HG02884 (cell line): ENCODE data around the gene RAD51B.
"Not testable (repeated sequence)": the region's sequence is repeated elsewhere in the genome, so short reads cannot be mapped to it uniquely, and the experiment has no call there.

Source experiments
- ATAC-seq: cut with Tn5 transposase; IDR thresholded peaks from one replicate; pipeline ENCODE4 v1.9.1; 2021; ENCODE audit warnings: mild to moderate bottlenecking, moderate library complexity; ENCODE audit not compliant: unreplicated experiment

The RAD51B gene

DNA sequence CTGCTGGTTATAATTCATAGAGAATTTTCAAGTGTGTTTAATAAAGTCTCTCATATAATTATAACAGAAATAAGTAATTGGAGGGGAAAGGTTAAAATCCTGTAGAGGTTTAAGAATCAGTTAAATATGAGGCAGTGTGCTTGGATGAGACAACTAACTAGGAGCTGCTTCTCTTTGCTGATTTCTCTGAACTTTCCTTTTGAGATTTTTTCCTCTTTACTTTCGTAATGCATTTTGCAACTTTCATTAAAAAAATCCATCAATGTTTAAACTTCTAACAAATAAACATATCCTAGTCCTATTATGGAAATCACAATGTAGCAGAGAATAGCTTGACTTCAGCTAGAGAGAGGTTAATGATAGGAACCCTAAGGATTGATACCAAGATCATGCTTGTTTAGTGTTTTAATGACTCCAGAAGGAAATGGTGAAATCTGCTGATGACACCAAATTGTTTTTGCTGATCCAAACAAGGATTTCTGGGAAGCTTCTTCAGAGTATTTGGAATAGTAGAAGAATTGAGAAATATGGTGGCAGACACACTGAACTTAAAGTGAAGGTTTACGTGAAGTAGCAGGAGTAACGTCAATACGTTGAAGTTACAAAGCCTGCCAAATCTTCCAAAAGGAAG lies 122.6 kb downstream of the RAD51B start:
- ATAC-seq = no peak

DNA sequence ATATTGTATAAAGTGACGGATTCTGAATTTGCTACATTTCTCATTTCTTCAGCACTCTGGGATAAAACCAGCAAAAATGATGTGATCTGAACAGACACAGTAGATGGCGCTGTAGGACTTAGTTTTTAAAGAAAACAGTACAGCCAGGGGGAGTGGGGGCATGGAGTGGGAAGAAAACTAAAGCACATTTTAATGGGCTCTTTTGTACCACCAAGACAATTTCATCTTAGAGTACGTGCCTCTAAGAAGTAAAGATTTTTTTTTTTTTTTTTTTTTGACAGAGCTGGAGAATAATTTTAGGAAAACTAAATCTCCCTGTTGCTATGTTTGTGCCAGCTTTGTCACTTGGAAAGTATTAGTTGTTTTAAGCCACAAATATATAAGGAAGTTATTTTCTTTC lies 124.4 kb downstream of the RAD51B start:
- no peak for ATAC-seq

- no peak for ATAC-seq
Observed at GRCh38 chr14:67944605-67945004, 125.0 kb downstream of the RAD51B start.

DNA sequence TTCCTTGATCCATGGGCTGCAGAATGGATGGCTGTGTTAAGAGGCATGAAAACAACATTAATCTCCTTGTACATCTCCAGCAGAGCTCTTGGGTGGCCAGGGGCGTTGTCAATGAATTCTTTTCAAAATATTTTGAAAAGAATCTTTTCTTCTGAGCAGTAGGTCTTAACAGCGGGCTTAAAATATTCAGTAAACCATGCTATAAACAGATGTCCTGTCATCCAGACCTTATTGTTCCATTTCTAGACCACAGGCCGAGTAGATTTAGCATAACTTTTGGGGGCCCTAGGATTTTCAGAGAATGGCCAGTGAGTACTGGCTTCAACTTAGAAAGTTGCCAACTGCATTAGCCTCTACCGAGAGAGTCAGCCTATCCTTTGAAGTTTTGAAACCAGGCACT lies 130.2 kb downstream of the RAD51B start:
- no peak for ATAC-seq

DNA sequence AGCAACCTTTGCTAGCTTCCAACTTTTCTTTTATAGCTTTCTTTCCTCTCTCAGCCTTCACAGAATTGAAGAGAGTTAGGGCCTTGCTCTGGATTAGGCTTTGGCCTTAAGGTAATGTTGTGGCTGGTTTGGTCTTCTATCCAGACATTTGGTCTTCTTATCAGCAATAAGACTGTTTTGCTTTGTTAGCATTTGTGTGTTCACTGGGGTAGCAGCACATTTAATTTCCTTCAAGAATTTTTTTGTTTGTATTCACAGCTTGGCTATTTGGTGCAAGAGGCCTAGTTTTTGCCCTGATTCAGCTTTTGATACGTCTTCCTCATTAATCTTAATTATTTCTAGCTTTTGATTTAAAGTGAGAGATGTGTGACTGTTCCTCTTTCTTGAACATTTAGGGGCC lies 130.8 kb downstream of the RAD51B start:
- ATAC-seq = no peak

- no peak for ATAC-seq
Observed at GRCh38 chr14:67951529-67952135, 132.1 kb downstream of the RAD51B start.

GRCh38 chr14:67952381-67952780 lies 132.8 kb downstream of the RAD51B start:
- no peak for ATAC-seq

DNA sequence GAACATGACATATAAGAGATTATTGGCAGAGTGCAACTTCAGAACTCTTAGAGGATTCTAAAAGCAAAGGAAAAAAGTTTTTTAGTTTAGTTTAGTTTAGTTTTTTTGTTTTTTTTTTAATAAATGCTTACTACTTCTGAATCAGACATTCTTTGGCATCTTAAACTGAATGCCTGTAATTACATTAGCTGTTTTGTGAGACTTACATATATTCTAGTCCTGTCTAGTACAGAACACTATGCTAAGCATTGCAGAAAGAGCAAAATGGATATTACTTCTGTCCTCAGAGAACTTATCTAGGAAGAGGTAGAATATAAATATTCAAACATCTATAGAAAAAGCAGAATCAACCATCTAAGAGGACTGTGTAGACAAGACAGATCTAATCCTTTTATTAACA lies 133.2 kb downstream of the RAD51B start:
- no peak for ATAC-seq

- ATAC-seq = no peak
Observed at GRCh38 chr14:67955261-67955660, 135.7 kb downstream of the RAD51B start.

- no peak for ATAC-seq
Observed at GRCh38 chr14:67957946-67958345, 138.4 kb downstream of the RAD51B start.

GRCh38 chr14:67961676-67962075 lies 142.1 kb downstream of the RAD51B start:
- ATAC-seq = no peak

DNA sequence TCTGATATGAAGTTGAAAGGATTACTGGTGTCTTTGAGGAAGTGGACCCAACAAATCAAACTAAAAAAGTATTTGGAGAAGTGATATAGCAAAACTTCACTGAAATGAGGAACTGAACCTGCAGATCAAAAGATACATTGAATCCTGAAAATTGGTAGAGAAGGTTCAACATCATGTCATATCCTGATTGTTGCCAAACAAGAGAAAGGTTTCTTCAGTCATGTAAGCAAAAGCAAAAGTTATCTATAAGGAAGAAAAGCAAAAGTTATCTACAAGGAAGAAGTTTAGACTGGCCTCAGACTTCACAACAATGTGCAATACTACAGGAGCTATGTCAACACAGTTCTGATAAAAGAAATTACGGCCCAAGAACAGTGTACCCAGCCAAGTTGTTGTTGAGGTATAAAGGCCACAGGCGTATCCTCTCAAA lies 142.7 kb downstream of the RAD51B start:
- ATAC-seq = no peak

GRCh38 chr14:67963545-67963944 lies 144.0 kb downstream of the RAD51B start:
- no peak for ATAC-seq

DNA sequence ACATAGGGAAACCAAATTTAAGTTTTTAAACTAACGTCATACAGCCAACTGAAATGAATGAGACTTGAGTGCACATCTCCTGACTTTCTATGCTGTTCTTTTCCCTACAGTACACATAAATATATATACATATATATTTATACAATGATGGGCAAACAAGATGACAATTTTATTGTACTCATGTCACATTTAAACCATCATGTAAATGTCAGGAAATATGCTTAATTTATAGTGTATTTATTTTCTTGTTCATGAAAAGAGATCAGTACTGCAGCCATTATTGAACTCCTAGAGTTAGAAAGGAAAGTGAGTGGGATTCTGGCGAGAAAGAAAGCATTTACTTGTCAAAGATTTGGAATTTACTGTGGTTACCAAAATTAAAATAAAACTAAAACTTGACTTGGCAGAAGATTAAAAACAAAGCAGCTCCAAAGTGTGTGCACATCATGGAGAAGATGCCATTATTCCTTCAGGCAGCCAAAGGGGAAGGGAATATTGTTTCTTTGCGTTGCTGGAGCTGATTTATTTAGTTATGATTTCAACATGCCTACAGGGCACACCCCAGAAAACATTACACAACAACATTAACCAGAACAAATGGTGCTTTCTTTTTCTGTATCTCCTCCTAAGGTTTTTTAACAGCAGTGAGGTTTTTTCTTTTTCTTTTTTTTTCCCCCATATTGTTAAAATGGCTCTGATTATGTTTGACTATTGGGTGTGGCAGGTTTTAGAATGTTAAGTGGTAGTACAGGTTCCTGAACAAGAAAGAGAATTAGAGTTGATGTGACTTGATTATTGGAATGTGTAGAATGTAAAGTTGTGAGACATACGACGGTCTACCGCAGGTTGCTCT lies 144.6 kb downstream of the RAD51B start:
- no peak for ATAC-seq

DNA sequence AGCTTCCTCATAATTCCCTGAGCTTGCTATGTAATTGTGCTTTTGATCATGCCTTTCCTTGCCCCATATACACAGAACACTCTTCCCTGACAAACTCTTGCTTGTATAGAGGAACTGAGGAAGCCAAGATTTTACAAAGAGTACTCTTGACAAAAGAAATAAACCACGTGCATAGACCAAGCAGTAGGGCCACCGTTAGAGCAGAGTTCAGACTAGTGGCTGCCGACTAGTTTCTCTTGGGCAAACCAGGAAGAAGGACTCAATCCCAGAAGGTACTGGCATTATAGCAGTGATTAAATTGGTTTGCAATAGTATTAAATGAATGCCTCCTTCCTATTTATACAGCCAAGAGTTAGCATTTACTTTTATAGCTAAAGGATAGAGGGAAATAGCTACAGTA lies 146.1 kb downstream of the RAD51B start:
- ATAC-seq = no peak

DNA sequence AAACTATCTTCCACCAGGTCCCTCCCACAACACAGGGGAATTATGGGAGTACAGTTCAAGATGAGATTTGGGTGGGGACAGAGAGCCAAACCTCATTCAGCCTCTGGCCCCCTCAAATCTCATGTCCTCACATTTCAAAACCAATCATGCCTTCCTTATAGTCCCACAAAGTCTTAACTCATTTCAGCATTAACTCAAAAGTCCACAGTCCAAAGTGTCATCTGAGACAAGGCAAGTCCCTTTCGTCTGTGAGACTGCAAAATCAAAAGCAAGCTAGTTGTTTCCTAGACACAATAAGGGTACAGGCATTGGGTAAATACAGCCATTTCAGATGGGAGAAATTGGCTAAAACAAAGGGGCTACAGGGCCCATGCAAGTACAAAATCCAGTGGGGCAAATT lies 147.6 kb downstream of the RAD51B start:
- ATAC-seq = no peak

GRCh38 chr14:67967970-67968369 lies 148.4 kb downstream of the RAD51B start:
- ATAC-seq = not testable (repeated sequence)

GRCh38 chr14:67970923-67971322 lies 151.3 kb downstream of the RAD51B start:
- ATAC-seq = no peak

DNA sequence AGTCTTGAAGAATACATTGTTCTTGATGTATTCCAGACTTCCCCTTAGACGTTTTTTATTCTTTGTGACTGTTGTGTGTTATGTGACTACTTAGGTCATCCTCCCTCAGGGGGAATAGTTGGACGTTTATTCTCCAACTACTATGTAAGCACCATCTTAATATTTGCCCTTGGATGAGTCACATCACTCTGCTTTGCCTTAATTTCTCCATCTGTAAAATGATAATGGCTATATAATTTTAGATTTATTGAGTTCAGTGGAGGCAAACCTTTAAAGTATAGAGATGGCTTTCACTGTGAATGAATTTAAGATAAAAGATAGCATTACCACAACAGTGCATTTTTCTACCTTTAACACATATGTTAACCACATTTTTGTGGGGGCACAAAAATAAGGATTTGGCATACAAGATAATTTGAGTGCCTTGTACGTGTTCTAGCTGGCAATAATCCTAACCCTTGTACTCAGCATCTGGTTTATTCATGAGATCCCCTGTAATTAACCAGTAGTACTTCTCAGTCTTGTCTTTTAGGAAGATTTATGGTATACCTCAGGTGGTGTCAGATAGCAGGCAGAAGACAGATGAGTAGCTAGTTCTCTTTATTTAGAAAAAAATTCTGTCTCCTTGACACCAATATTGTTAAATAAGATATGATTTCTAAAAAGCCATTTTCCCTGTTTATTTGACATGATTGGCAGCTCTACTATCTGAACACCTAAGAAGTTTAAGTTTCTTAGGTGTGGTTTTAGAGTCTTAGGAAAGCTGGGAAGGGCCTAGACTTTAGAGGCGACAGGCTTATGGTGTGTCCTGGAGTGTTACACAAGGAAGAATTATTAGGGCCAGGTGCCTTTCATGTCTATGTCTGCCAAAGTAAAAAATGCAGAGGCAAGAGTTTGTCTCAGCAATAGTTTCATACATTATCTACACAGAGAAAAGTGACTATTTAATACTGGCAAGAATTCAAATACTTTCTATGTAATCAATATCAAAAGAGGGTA lies 152.3 kb downstream of the RAD51B start:
- no peak for ATAC-seq

DNA sequence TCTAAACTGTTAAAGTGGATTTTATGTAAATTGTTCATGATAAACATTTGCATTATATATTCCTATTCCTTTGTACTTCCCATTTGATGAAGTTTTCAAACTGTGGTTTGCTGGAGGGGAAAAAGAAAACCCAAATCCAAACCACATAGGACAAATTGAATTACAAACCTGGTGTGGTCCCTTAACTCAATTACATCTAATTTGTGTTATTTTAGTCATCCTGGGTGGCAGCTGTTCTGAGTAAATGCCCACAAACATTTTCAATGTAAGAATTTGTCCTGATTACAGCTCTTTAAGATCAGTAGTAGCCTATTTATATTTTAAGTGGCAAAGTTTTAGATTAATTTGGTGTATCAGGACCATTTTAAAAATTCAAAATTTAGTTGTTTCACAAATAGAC lies 153.9 kb downstream of the RAD51B start:
- ATAC-seq = no peak

DNA sequence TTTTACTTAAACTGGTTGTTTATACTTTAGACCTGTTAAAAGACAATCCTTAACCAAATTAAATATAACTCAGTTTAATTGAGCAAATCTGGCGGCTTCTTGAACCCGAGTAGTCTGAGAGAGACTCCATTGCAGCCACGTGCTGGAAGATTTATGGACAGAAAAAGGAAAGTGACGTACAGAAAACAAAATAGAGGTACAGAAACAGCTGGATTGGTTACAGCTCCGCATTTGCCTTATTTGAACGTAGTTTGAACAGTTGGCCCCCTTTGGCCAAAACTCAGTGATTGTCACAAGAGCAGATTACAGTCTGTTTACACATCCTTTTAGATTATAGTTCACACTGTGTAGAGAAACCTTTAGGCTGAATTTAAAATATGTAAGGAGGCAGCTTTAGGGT lies 155.9 kb downstream of the RAD51B start:
- no peak for ATAC-seq
